GM19438 (cell line): ENCODE measurements around the gene INHBA.

Experiments
- ATAC-seq: cut with Tn5 transposase; IDR thresholded peaks from one replicate; pipeline ENCODE4 v1.9.1; 2021; ENCODE audit warnings: low read depth; ENCODE audit not compliant: unreplicated experiment

Gene INHBA

GRCh38 chr7:41715000-41715399 is 12.1 kb upstream of the INHBA start:
- no peak for ATAC-seq

- ATAC-seq, result no peak
These were observed 8.6 kb upstream of the INHBA start for GRCh38 chr7:41711283-41712064.

- no peak for ATAC-seq
These were observed 7.9 kb upstream of the INHBA start for GRCh38 chr7:41710838-41711237.

GRCh38 chr7:41709621-41710020 is 6.7 kb upstream of the INHBA start:
- no peak for ATAC-seq

GRCh38 chr7:41708581-41709358 is 5.9 kb upstream of the INHBA start:
- no peak for ATAC-seq

- ATAC-seq, result no peak
These were observed 3.5 kb upstream of the INHBA start for GRCh38 chr7:41706228-41706930.

GRCh38 chr7:41705109-41705901 is 2.4 kb upstream of the INHBA start:
- peak; percentile 98 for ATAC-seq

- ATAC-seq, result no peak
These were observed 1.6 kb downstream of the INHBA start for GRCh38 chr7:41701068-41701941.

GRCh38 chr7:41700044-41700471 is 2.8 kb downstream of the INHBA start:
- no peak for ATAC-seq

- no peak for ATAC-seq
These were observed 3.4 kb downstream of the INHBA start for GRCh38 chr7:41699516-41699915.

- no peak for ATAC-seq
These were observed 4.2 kb downstream of the INHBA start for GRCh38 chr7:41698726-41699125.

GRCh38 chr7:41698114-41698513 is 4.8 kb downstream of the INHBA start:
- no peak for ATAC-seq

GRCh38 chr7:41696323-41696916 is 6.5 kb downstream of the INHBA start:
- ATAC-seq, result peak; percentile 57

- ATAC-seq, result no peak
These were observed 7.1 kb downstream of the INHBA start for GRCh38 chr7:41695661-41696322.

- no peak for ATAC-seq
These were observed 8.4 kb downstream of the INHBA start for GRCh38 chr7:41694495-41694894.

- ATAC-seq, result no peak
These were observed 9.5 kb downstream of the INHBA start for GRCh38 chr7:41693150-41693997.

GRCh38 chr7:41692251-41692650 is 10.6 kb downstream of the INHBA start:
- no peak for ATAC-seq
